ENCODE data around the gene SLC29A2.

Gene SLC29A2

DNA sequence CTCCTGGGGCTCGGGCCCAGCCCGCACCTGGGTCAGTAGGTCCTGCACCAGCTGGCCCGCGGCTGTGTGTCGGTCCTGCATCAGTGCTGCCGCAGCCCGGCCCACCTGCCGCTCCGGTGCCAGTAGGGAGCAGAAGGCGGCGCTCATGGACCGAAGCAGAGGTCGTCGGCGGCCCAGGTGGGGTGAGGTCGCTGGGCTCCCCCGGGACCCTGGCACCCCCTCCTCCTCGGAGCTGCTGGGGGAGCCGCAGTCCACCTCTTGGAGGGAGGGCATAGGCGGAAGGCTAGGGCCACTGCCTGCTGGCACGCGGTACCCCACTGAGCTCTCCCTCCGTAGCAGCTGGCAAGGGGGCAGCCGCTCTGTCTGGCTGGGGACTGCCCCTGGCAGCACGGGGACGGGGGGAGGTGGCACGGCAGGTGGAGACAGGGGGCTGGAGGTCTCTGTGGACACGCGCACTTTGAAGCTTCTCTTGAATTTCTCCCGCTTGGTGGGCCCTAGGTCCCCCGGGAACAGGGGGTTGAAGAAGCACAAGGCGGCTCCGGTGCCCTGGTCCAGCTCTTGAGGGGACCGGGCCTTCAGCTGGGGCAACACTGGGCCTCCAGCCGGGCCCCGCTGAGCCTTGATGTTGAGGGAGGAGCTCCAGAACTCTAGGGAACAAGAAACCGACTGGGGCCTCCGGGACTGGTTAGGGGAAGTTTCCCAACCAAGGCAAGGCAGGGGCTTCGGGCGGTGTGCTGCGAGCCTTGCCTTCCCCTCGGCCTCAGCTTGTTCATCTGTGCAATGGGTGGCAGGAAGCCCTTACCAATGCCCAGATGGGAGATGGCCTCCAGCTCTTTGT, 36.7 kb downstream of the SLC29A2 start:
- Histone ChIP-seq H3K27ac (no peak overlapping the region), H3K27me3 (peaks cover 20% of the 10 kb centered on the region), H3K4me1 (ENCODE audit: control insufficient read depth in 1 of 2, insufficient read depth in 1 of 2, low read depth in 1 of 2, low read length in 1 of 2) (peaks cover 22% of the 10 kb centered on the region in 2 experiments), H3K9me3 (no peaks in the 10 kb centered on the region), H3K36me3 (peaks cover 35% of the 10 kb centered on the region), H3K4me3 (ENCODE audit: low read depth in 1 of 2, low read length in 1 of 2) (no peak overlapping the region)
- TF ChIP-seq CTCF (IDR thresholded peaks at IDR 0.05) = no peak

- Histone ChIP-seq H3K36me3 (peaks cover 27% of the 10 kb centered on the region), H3K4me3 (ENCODE audit: low read depth in 1 of 2, low read length in 1 of 2) (no peak overlapping the region), H3K27ac (no peak overlapping the region), H3K4me1 (ENCODE audit: control insufficient read depth in 1 of 2, insufficient read depth in 1 of 2, low read depth in 1 of 2, low read length in 1 of 2) (peaks cover 22% of the 10 kb centered on the region in 2 experiments), H3K9me3 (no peaks in the 10 kb centered on the region), H3K27me3 (peaks cover 21% of the 10 kb centered on the region)
- TF ChIP-seq CTCF (IDR thresholded peaks at IDR 0.05) = no peak
Observed at GRCh38 chr11:66333896-66334604, 37.5 kb downstream of the SLC29A2 start.

GRCh38 chr11:66333220-66333877, 38.2 kb downstream of the SLC29A2 start:
- Histone ChIP-seq H3K4me3 (ENCODE audit: low read depth in 1 of 2, low read length in 1 of 2) (no peak overlapping the region), H3K36me3 (peaks cover 20% of the 10 kb centered on the region), H3K27ac (no peak overlapping the region), H3K27me3 (peaks cover 28% of the 10 kb centered on the region), H3K4me1 (ENCODE audit: control insufficient read depth in 1 of 2, insufficient read depth in 1 of 2, low read depth in 1 of 2, low read length in 1 of 2) (peaks cover 25% of the 10 kb centered on the region in 2 experiments), H3K9me3 (no peaks in the 10 kb centered on the region)
- no peak for TF ChIP-seq CTCF (IDR thresholded peaks at IDR 0.05)

GRCh38 chr11:66332371-66333219, 39.0 kb downstream of the SLC29A2 start:
- Histone ChIP-seq H3K27me3 (peaks cover 28% of the 10 kb centered on the region), H3K36me3 (peaks cover 13% of the 10 kb centered on the region), H3K4me3 (ENCODE audit: low read depth in 1 of 2, low read length in 1 of 2) (no peak overlapping the region), H3K27ac (no peak overlapping the region), H3K9me3 (no peaks in the 10 kb centered on the region), H3K4me1 (ENCODE audit: control insufficient read depth in 1 of 2, insufficient read depth in 1 of 2, low read depth in 1 of 2, low read length in 1 of 2) (peaks cover 25 to 28% of the 10 kb centered on the region in 2 experiments)
- TF ChIP-seq CTCF (IDR thresholded peaks at IDR 0.05) = no peak
